ENCODE measurements around the gene SPTBN1. TPM values are rescaled to one million over a fixed set of nuclear protein-coding genes. Genes with fewer than 3 reads are reported as not detected.

SPTBN1 gene
- total RNA-seq, 2 donors from 2014 or later = 179 to 194 TPM

DNA sequence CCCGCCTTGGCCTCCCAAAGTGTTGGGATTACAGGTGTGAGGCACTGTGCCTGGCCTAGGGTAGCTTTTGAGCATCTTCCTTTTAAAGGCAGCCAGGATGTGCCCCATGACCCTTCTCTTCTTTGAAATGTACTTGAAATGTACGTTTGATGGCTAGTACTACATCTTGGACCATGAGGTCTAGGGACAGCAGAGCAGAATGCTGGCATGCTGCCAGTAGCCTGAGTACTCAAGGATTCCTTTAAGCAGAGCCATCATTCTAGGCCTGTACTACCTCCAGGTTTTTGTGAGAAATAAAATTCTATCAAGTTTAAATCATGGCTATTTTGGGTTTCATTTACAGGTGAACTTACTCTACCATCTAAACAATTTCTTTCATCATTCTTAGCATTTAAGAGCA is 264.4 kb downstream of the SPTBN1 start:
- no peaks in the 10 kb centered on the region for H3K36me3 Mint-ChIP-seq (ENCODE audit: low read depth)
- H3K27ac Mint-ChIP-seq = no peak overlapping the region
- H3K4me3 Mint-ChIP-seq = no peak overlapping the region
- no peaks in the 10 kb centered on the region for H3K9me3 Mint-ChIP-seq
- DNase-seq = no peak
- H3K4me1 Mint-ChIP-seq = peaks cover 10% of the 10 kb centered on the region
- Histone ChIP-seq H3K36me3 (ENCODE audit: control insufficient read depth, insufficient read depth, low read length) (no peaks in the 10 kb centered on the region), H3K9me3 (ENCODE audit: control insufficient read depth, low read length) (no peaks in the 10 kb centered on the region), H3K4me3 (ENCODE audit: low read length) (no peak overlapping the region), H3K27me3 (ENCODE audit: control insufficient read depth, insufficient read depth, low read length, poor library complexity, severe bottlenecking) (peaks cover 79% of the 10 kb centered on the region), H3K9ac (ENCODE audit: extremely low read depth, low read length, poor library complexity, severe bottlenecking) (no peak overlapping the region), H3K4me1 (ENCODE audit: control insufficient read depth, insufficient read depth, low read length) (no peaks in the 10 kb centered on the region), H3K27ac (ENCODE audit: low read depth, low read length) (no peak overlapping the region)
- H3K27me3 Mint-ChIP-seq (ENCODE audit: insufficient read depth) = peaks cover 64% of the 10 kb centered on the region
- TF ChIP-seq CTCF (conservative IDR thresholded peaks at IDR 0.05) = no peak
- 78 to 91% methylated on average over 2 of the region's 2 CpGs for WGBS, 2 experiments (ENCODE audit: insufficient coverage in 1 of 2, insufficient read length in 1 of 2)

Other genes with a start within 250 kb of the SPTBN1 start
- not detected for gene TSPYL6, start 200.1 kb upstream of the SPTBN1 start, total RNA-seq

Measured in endodermal cell (in vitro differentiated cells).